CD4-positive, alpha-beta T cell treated with Interleukin-6 for 4 hours (primary cell): Measurements from ENCODE around the gene ZNF554.

ENCODE experiments used
- DNase-seq: peaks from one replicate; pipeline ENCODE4 v3.0.0-alpha.2; 2020; ENCODE audit warnings: mixed read lengths

Gene ZNF554

DNA sequence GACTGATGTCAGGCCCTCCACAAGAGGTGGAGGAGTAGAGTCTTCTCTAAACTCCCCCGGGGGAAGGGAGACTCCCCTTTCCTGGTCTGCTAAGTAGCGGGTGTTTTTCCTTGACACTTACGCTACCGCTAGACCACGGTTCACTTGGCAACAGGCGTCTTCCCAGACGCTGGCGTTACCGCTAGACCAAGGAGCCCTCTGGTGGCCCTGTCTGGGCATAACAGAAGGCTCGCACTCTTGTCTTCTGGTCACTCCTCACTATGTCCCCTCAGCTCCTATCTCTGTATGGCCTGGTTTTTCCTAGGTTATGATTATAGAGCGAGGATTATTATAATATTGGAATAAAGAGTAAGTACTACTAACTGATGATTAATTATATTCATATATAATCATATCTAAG is 52.5 kb downstream of the ZNF554 start:
- DNase-seq: peak; percentile 46

DNA sequence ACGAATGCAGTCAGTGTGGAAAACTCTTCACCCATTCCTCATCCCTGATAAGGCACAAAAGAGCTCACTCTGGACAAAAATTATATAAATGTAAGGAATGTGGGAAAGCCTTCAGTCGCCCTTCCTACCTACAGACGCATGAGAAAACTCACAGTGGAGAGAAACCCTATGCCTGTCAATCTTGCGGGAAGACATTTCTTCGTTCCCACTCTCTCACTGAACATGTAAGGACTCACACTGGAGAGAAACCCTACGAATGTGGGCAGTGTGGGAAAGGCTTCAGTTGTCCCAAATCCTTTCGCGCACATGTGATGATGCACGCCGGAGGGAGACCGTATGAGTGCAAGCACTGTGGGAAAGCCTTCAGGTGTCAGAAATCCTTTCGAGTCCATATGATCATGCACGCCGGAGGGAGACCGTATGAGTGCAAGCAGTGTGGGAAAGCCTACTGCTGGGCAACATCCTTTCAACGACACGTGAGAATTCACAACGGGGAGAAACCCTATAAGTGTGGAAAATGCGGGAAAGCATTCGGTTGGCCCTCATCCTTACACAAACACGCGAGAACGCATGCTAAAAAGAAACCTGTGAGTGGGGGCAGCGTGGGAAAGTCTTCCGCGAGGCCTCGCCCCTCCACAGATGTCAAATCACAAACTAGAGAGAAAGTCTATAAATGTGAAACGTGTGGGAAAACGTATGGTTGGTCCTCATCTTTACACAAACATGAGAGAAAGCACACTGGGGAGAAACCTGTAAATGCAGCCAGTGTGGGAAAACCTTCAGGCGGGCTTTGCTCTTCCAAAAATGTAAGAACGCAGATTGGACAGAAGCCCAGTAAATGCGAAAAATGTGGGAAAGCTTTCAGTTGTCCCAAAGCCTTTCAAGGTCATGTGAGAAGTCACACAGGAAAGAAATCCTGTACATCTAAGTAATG is 58.0 kb downstream of the ZNF554 start:
- DNase-seq: no peak

DNA sequence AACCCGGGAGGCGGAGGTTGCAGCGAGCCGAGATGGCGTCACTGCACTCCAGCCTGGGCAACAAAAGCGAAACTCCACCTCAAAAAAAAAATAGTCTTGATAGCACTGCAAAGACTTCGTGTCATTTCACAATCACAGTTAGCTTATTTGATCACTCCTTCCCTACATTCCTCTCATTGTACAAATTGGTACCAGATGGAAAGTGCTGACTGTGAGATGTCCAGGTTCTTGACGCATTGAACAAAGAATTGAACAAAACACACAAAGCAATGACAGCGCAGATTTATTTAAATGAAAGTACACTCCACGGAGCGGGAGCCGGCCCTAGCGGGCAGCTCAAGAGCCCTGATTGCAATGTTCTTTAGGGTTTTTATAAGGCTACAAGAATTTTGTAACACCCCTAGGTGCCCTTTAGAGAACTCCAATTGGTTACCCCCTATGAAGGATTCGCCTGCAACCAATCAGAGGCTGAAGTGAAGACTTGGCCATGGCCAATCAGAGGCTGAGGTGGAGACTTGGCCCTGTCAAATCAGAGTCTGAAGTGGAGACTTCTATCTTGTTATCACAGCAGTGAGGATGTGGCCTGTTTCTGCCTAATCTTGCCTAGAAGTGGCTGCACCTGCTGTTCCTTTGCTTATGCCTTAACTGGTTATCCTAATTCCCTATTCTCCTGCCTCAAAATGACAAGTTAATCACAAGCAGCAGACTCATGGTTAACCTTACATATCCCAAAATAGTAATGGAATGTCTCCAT is 64.2 kb downstream of the ZNF554 start:
- DNase-seq: no peak

DNA sequence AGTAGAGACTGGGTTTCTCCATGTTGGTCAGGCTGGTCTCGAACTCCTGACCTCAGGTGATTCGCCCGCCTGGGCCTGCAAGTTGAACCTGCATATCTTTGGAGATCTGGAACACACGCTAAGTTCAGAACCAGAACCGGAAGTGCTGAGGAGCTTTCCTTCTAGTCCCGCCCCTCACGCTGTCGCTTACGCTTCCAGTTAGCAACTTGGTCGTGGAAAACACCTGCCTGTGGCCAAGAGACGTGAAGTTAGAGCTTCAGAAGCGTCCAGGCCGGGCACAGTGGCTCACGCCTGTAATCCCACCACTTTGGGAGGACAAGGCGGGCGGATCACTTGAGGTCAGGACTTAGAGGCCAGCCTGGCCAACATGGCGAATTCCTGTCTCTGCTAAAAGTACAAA is 66.1 kb downstream of the ZNF554 start:
- no peak for DNase-seq
